Mesendoderm (in vitro differentiated cells): ENCODE data around the gene YY1.

Source experiments
- DNase-seq: peaks from one replicate; pipeline ENCODE4 v3.0.0; 2013
- H2AK5ac ChIP-seq: 2 replicates; pipeline ENCODE4 v1.6.1; 2013; ENCODE audit warnings: low read length, inconsistent platforms
- H2BK120ac ChIP-seq: 2 replicates; pipeline ENCODE4 v1.6.1; 2013; ENCODE audit warnings: low read depth, mild to moderate bottlenecking, low read length, moderate library complexity, mixed read lengths
- H2BK15ac ChIP-seq: replicated peaks from 2 replicates; pipeline ENCODE4 v1.6.1; 2013; ENCODE audit warnings: low read depth, mild to moderate bottlenecking, moderate library complexity
- H2BK5ac ChIP-seq: 2 replicates; pipeline ENCODE4 v1.6.1; 2013; ENCODE audit warnings: low read length, inconsistent platforms
- H3K18ac ChIP-seq: 2 replicates; pipeline ENCODE4 v1.6.1; 2013; ENCODE audit warnings: mild to moderate bottlenecking, low read length, mixed read lengths
- H3K23ac ChIP-seq: one replicate; pipeline ENCODE4 v1.6.1; 2013; ENCODE audit warnings: low read length
- H3K27ac ChIP-seq: 2 replicates; pipeline ENCODE4 v1.5.1; 2013; ENCODE audit warnings: low read depth, mild to moderate bottlenecking, inconsistent platforms, low read length, moderate library complexity
- H3K27me3 ChIP-seq: 2 replicates; pipeline ENCODE4 v1.6.1; 2013; ENCODE audit warnings: low read length, control low read depth, mild to moderate bottlenecking, inconsistent platforms; ENCODE audit not compliant: insufficient read depth, poor library complexity
- H3K36me3 ChIP-seq: 2 replicates; pipeline ENCODE4 v1.6.1; 2013; ENCODE audit warnings: low read length, inconsistent platforms; ENCODE audit not compliant: control insufficient read depth, insufficient read depth
- H3K4ac ChIP-seq: one replicate; pipeline ENCODE4 v1.6.1; 2013; ENCODE audit warnings: low read depth, mild to moderate bottlenecking, low read length, moderate library complexity
- H3K4me1 ChIP-seq: 2 replicates; pipeline ENCODE4 v1.6.1; 2013; ENCODE audit warnings: low read depth, low read length, inconsistent platforms; ENCODE audit not compliant: control insufficient read depth
- H3K4me2 ChIP-seq: 2 replicates; pipeline ENCODE4 v1.6.1; 2013; ENCODE audit warnings: low read length
- H3K4me3 ChIP-seq: 2 replicates; pipeline ENCODE4 v1.5.1; 2013; ENCODE audit warnings: mild to moderate bottlenecking, low read length
- H3K56ac ChIP-seq: one replicate; pipeline ENCODE4 v1.6.1; 2013; ENCODE audit warnings: low read length
- H3K79me1 ChIP-seq: 2 replicates; pipeline ENCODE4 v1.6.1; 2013; ENCODE audit warnings: low read length, inconsistent platforms
- H3K79me2 ChIP-seq: 2 replicates; pipeline ENCODE4 v1.6.1; 2013; ENCODE audit warnings: mild to moderate bottlenecking, low read length; ENCODE audit not compliant: control insufficient read depth, insufficient read depth
- H3K9ac ChIP-seq: 2 replicates; pipeline ENCODE4 v1.6.1; 2013; ENCODE audit warnings: low read length, inconsistent platforms
- H4K5ac ChIP-seq: one replicate; pipeline ENCODE4 v1.6.1; 2013; ENCODE audit warnings: low read length
- H4K8ac ChIP-seq: one replicate; pipeline ENCODE4 v1.6.1; 2013; ENCODE audit warnings: low read depth, mild to moderate bottlenecking, control low read depth, low read length, moderate library complexity
- WGBS: extraction: QIAGEN DNeasy Blood & Tissue Kit; methylation state at CpG from one replicate; pipeline ENCODE4 v1.1.7; 2013; ENCODE audit warnings: low lambda C conversion rate, missing lambda C conversion rate; ENCODE audit not compliant: insufficient coverage; ENCODE audit errors: extremely low coverage; 5-methylcytosine and 5-hydroxymethylcytosine counted together

The YY1 gene

GRCh38 chr14:100261621-100262020 is 22.7 kb downstream of the YY1 start:
- Histone ChIP-seq H3K9ac (no peak overlapping the region), H3K18ac (no peak overlapping the region), H3K79me2 (peaks cover 88% of the 10 kb centered on the region), H3K23ac (no peak overlapping the region), H3K56ac (no peak overlapping the region), H3K4me1 (peaks cover 4% of the 10 kb centered on the region), H2BK15ac (no peak overlapping the region), H2BK120ac (no peak overlapping the region), H3K4ac (no peak overlapping the region), H2BK5ac (no peak overlapping the region), H3K4me3 (no peak overlapping the region), H3K36me3 (peaks cover 3% of the 10 kb centered on the region), H3K4me2 (no peak overlapping the region), H4K5ac (no peak overlapping the region), H3K27me3 (no peaks in the 10 kb centered on the region), H3K79me1 (peaks cover 13% of the 10 kb centered on the region), H2AK5ac (no peak overlapping the region), H3K27ac (no peak overlapping the region), H4K8ac (no peak overlapping the region)
- no peak for DNase-seq
- WGBS = no CpG with 5 or more reads among the region's 3 CpGs

DNA sequence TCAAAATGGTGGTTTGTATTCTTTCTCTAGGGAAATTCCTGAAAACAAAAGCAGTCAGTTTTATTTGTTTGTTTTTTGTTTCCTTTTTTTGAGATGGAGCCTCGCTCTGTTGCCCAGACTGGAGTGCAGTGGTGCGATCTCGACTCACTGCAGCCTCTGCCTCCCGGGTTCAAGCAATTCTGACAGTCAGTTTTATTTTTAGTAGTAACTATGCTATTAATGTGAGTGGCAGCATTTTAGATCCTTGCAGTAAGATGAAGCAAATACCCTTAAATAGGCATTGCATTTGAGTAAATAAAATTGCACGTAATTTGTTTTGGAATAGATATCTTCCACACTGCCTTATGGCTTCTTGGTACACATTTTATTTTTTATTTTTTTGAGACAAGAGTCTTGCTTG is 23.6 kb downstream of the YY1 start:
- peaks cover 3% of the 10 kb centered on the region for H3K36me3 ChIP-seq

GRCh38 chr14:100263141-100263540 is 24.2 kb downstream of the YY1 start:
- H3K36me3 ChIP-seq = peaks cover 4% of the 10 kb centered on the region
- DNase-seq = no peak

More for the DNA sequence above, 23.6 kb downstream of the YY1 start:
- no peak overlapping the region for H4K5ac ChIP-seq
- no peak overlapping the region for H3K27ac ChIP-seq
- DNase-seq = no peak
- no peaks in the 10 kb centered on the region for H3K4me1 ChIP-seq
- no peak overlapping the region for H3K4me3 ChIP-seq
- no peak overlapping the region for H3K23ac ChIP-seq
- H3K4me2 ChIP-seq = no peak overlapping the region
- H3K27me3 ChIP-seq = no peaks in the 10 kb centered on the region
- no peak overlapping the region for H3K9ac ChIP-seq
- no peak overlapping the region for H3K4ac ChIP-seq
- H4K8ac ChIP-seq = no peak overlapping the region
- H3K79me2 ChIP-seq = peaks cover 86% of the 10 kb centered on the region
- H3K18ac ChIP-seq = no peak overlapping the region
- H2BK5ac ChIP-seq = no peak overlapping the region
- no CpG with 5 or more reads among the region's 5 CpGs for WGBS
- peaks cover 12% of the 10 kb centered on the region for H3K79me1 ChIP-seq
- H3K56ac ChIP-seq = no peak overlapping the region
- H2AK5ac ChIP-seq = no peak overlapping the region
- no peak overlapping the region for H2BK15ac ChIP-seq
- H2BK120ac ChIP-seq = no peak overlapping the region

DNA sequence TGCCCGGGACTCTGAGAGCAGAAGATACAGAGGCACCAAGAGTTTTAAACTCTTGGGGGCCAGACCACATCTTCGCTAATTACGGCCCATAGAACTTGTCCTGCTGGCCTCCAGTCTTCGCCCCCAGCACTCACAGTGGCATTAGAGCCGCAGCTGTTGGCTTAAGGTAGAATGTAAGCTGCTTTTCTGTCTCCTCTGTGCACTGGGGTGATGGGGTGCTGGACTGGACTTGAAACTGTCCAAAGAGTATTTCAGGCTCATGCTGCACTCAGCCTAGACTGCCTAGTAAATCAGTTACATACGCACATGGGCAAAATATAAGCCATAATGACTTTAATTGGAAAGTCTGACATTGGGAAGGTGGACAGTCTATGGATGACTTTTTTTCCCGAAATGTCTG is 29.0 kb downstream of the YY1 start:
- Histone ChIP-seq H3K4me3 (no peak overlapping the region), H2BK5ac (no peak overlapping the region), H3K27me3 (no peaks in the 10 kb centered on the region), H3K36me3 (peaks cover 4% of the 10 kb centered on the region), H2BK120ac (no peak overlapping the region), H3K9ac (no peak overlapping the region), H3K4me2 (no peak overlapping the region), H4K8ac (no peak overlapping the region), H3K79me2 (peaks cover 69% of the 10 kb centered on the region), H3K23ac (no peak overlapping the region), H3K56ac (no peak overlapping the region), H3K4ac (no peak overlapping the region), H3K4me1 (no peaks in the 10 kb centered on the region), H3K27ac (no peak overlapping the region), H2AK5ac (no peak overlapping the region), H2BK15ac (no peak overlapping the region), H4K5ac (no peak overlapping the region), H3K79me1 (peaks cover 26% of the 10 kb centered on the region), H3K18ac (no peak overlapping the region)
- no peak for DNase-seq
- no CpG with 5 or more reads among the region's 7 CpGs for WGBS

More at GRCh38 chr14:100263141-100263540, 24.2 kb downstream of the YY1 start:
- Histone ChIP-seq H3K18ac (no peak overlapping the region), H2BK120ac (no peak overlapping the region), H2BK15ac (no peak overlapping the region), H3K9ac (no peak overlapping the region), H3K27me3 (no peaks in the 10 kb centered on the region), H3K4me3 (no peak overlapping the region), H3K23ac (no peak overlapping the region), H3K56ac (no peak overlapping the region), H4K8ac (no peak overlapping the region), H2AK5ac (no peak overlapping the region), H2BK5ac (no peak overlapping the region), H3K27ac (no peak overlapping the region), H3K79me2 (peaks cover 85% of the 10 kb centered on the region), H3K4me1 (no peaks in the 10 kb centered on the region), H3K79me1 (peaks cover 15% of the 10 kb centered on the region), H4K5ac (no peak overlapping the region), H3K4me2 (no peak overlapping the region), H3K4ac (no peak overlapping the region)
- WGBS = no CpG with 5 or more reads among the region's 3 CpGs

DNA sequence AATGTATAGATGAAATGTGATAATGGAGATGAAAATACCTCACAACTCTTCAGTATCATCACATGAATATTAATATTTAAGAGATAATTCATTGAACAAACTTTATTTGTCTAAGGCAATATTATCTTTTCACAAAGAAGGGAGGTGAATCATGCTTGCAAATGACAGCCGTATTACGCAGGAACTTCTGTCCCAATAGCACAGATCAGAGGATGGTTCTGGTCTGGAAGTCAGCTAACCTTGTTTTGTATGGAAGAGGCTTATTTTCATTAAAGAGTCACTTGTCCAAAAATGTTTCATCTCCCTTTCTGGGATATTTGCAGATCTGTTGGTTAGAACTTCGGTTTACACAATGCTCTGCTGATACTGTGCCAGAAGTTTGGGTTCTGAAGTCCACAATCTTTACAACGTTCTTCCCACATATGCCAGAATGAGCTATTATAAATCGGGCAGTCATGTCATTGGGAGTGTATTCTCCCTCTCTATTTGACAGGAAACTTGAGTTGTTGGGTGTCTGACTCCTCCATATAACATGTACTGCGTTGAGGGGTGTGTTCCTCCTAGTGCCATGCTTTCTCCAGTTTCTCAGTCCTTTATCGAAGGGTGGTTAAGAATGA is 29.8 kb downstream of the YY1 start:
- Histone ChIP-seq H3K79me1 (peaks cover 23% of the 10 kb centered on the region), H3K4me3 (no peak overlapping the region), H3K27ac (no peak overlapping the region), H3K18ac (no peak overlapping the region), H4K5ac (no peak overlapping the region), H3K4me2 (no peak overlapping the region), H3K9ac (no peak overlapping the region), H3K4ac (no peak overlapping the region), H2AK5ac (no peak overlapping the region), H3K36me3 (peaks cover 2% of the 10 kb centered on the region), H2BK120ac (no peak overlapping the region), H2BK5ac (no peak overlapping the region), H2BK15ac (no peak overlapping the region), H4K8ac (no peak overlapping the region), H3K27me3 (no peaks in the 10 kb centered on the region), H3K4me1 (no peaks in the 10 kb centered on the region), H3K79me2 (peaks cover 66% of the 10 kb centered on the region), H3K56ac (no peak overlapping the region), H3K23ac (no peak overlapping the region)
- no CpG with 5 or more reads among the region's 7 CpGs for WGBS
- no peak for DNase-seq
